ENCODE results near the gene CTTNBP2.

- TF ChIP-seq CTCF (conservative IDR thresholded peaks at IDR 0.05; ENCODE audit: low read depth, low read length): no peak
- no peak for TF ChIP-seq RCOR1 (IDR thresholded peaks at IDR 0.05; ENCODE audit: insufficient replicate concordance, low read length)
- TF ChIP-seq RFX5 (IDR thresholded peaks at IDR 0.05; ENCODE audit: low read depth, low read length): no peak
- TF ChIP-seq RAD21 (IDR thresholded peaks at IDR 0.05; ENCODE audit: low read length): no peak
- TF ChIP-seq POLR2A (IDR thresholded peaks at IDR 0.05; ENCODE audit: low read depth, low read length): no peak
- TF ChIP-seq MAZ (IDR thresholded peaks at IDR 0.05; ENCODE audit: borderline replicate concordance, low read depth, low read length): no peak
- TF ChIP-seq SMC3 (IDR thresholded peaks at IDR 0.05; ENCODE audit: low read depth, low read length): no peak
- no peak for TF ChIP-seq MAFK (IDR thresholded peaks at IDR 0.05; ENCODE audit: low read depth, low read length)
- TF ChIP-seq MXI1 (IDR thresholded peaks at IDR 0.05; ENCODE audit: borderline replicate concordance, low read depth, low read length): no peak
Measured at GRCh38 chr7:117698018-117698417, 175.2 kb downstream of the CTTNBP2 start.
